Endothelial cell of umbilical vein (primary cell): ENCODE measurements around the gene PANX1. TPM values are rescaled to one million over a fixed set of nuclear protein-coding genes. Genes with fewer than 3 reads are reported as not detected.

ENCODE experiments used
- BruUV-seq: library from RNA; stranded (reverse); fragments of 400-500 nt; replicated peaks from 2 replicates; lab custom pipeline; 2021; lab: Mats Ljungman, UMichigan
- CTCF ChIA-PET: fragments of 300-600, 350-600 bp; sonication (Branson Sonifier 250); formaldehyde crosslinking; loops from one replicate; lab custom pipeline; 2021; ENCODE audit warnings: antibody characterized with exemption, inconsistent platforms; lab: Charles Lee
- POLR2A ChIA-PET: fragments of 300-600, 350-600 bp; sonication (Branson Sonifier 250); formaldehyde crosslinking; loops from one replicate; lab custom pipeline; 2021; ENCODE audit warnings: antibody characterized with exemption, inconsistent platforms; lab: Charles Lee
- DNase-seq: peaks from one replicate; pipeline ENCODE4 v3.0.0-alpha.2; 2011; ENCODE audit warnings: low read depth, low spot score
- FAIRE-seq: peaks from 2 replicates; lab custom pipeline; 2011; peaks lifted over from hg19 to GRCh38; lab: Jason Lieb, UNC
- H2AFZ ChIP-seq: 2 replicates; pipeline ENCODE4 v1.6.0; 2012; ENCODE audit warnings: low read depth, low read length, control low read depth, inconsistent platforms
- H3K27ac ChIP-seq: 2 replicates; pipeline ENCODE4 v1.5.1; 2011; ENCODE audit warnings: low read depth, mild to moderate bottlenecking, control low read depth, low read length, moderate library complexity; ENCODE audit not compliant: insufficient read depth
- H3K27me3 ChIP-seq, 2 experiments: 2 replicates each; pipeline versions ENCODE4 v1.6.0 to v1.6.1; 2011; ENCODE audit warnings: low read length in 2 of 2, mixed read lengths in 1 of 2; ENCODE audit not compliant: control insufficient read depth in 2 of 2, insufficient read depth in 2 of 2
- H3K36me3 ChIP-seq, 2 experiments: 2 replicates in 1 of 2; 3 replicates in 1 of 2; pipeline ENCODE4 v1.5.1; 2011; ENCODE audit warnings: low read length in 2 of 2, mild to moderate bottlenecking in 1 of 2, moderate library complexity in 1 of 2; ENCODE audit not compliant: control insufficient read depth in 2 of 2, insufficient read depth in 2 of 2; ENCODE audit errors: extremely low read depth in 1 of 2
- H3K4me1 ChIP-seq: 3 replicates; pipeline ENCODE4 v1.5.1; 2011; ENCODE audit warnings: mild to moderate bottlenecking, low read length; ENCODE audit not compliant: control insufficient read depth, insufficient read depth; ENCODE audit errors: extremely low read depth
- H3K4me2 ChIP-seq: 2 replicates; pipeline ENCODE4 v1.6.1; 2011; ENCODE audit warnings: low read length, control low read depth, mixed read lengths; ENCODE audit not compliant: insufficient read depth
- H3K4me3 ChIP-seq, 3 experiments: fragments of 200-600 bp in 1 of 3; sonication (generic), shearing (Covaris generic) in 1 of 3; replicated peaks in 1 of 3; 2 replicates each; pipeline ENCODE4 v1.5.1; 2011 to 2016; ENCODE audit warnings: control low read depth in 3 of 3, low read length in 3 of 3, mild to moderate bottlenecking in 2 of 3, inconsistent platforms in 1 of 3, low read depth in 1 of 3, moderate library complexity in 1 of 3; ENCODE audit not compliant: insufficient read depth in 1 of 3
- H3K79me2 ChIP-seq: 2 replicates; pipeline ENCODE4 v1.6.0; 2012; ENCODE audit warnings: low read length, inconsistent platforms; ENCODE audit not compliant: control insufficient read depth, insufficient read depth
- H3K9ac ChIP-seq: replicated peaks from 2 replicates; pipeline ENCODE3; 2011; ENCODE audit warnings: low read length, control low read depth; ENCODE audit not compliant: insufficient read depth; ENCODE audit errors: extremely low read depth
- H3K9me1 ChIP-seq: replicated peaks from 3 replicates; pipeline ENCODE4 v1.6.0; 2011; ENCODE audit warnings: mild to moderate bottlenecking, low read length; ENCODE audit not compliant: control insufficient read depth, insufficient read depth; ENCODE audit errors: extremely low read depth
- H3K9me3 ChIP-seq: replicated peaks from 2 replicates; pipeline ENCODE4 v1.5.1; 2012; ENCODE audit warnings: low read length, inconsistent platforms; ENCODE audit not compliant: control insufficient read depth, insufficient read depth
- H4K20me1 ChIP-seq: replicated peaks from 2 replicates; pipeline ENCODE3; 2011; ENCODE audit warnings: mild to moderate bottlenecking, low read length; ENCODE audit not compliant: control insufficient read depth, insufficient read depth; ENCODE audit errors: extremely low read depth
- FOS ChIP-seq: IDR thresholded peaks from 2 replicates; pipeline ENCODE4 v1.6.1; 2011; ENCODE audit warnings: mild to moderate bottlenecking, low read length, moderate library complexity, borderline replicate concordance; ENCODE audit not compliant: insufficient read depth
- JUN ChIP-seq: IDR thresholded peaks from 2 replicates; pipeline ENCODE4 v1.6.1; 2011; ENCODE audit warnings: borderline replicate concordance, low read depth; ENCODE audit not compliant: insufficient read length, insufficient read depth
- MYC ChIP-seq: IDR thresholded peaks from one replicate; pipeline ENCODE4 v1.6.1; 2011; ENCODE audit warnings: mild to moderate bottlenecking, low read depth, low read length
- dilution Hi-C: fragments of 300-500 bp; cut with MboI; formaldehyde crosslinking; loops from one replicate; pipeline ENCODE4 v1.15.0; 2019; ENCODE audit warnings: low sequenced_read_pairs; ENCODE audit not compliant: extremely low pct_ligation_motif_present
- intact Hi-C: fragments of 100-400 bp; cut with micrococcal nuclease; formaldehyde crosslinking; loops from one replicate; pipeline ENCODE4 v1.10.0; 2022
- polyA plus RNA-seq, 4 experiments: library from polyadenylated mRNA; depleted of rRNA in 3 of 4; stranded (reverse) in 3 of 4; unstranded in 1 of 4; fragments of >200 nt; gene quantifications; 2 replicates each; pipeline versions ENCODE4 v1.2.1 to v1.2.3, GENCODE V29; 2011 to 2012; ENCODE audit warnings: missing spikeins in 1 of 4
- total RNA-seq: library from RNA; stranded (reverse); gene quantifications from 2 replicates; pipeline ENCODE4 v1.2.3, GENCODE V29; 2021

Gene PANX1
- total and polyA plus RNA-seq, 2 donors (not counting 3 experiments of a cell fraction or from before 2014, with no cell fraction given): 9.5 to 20.9 TPM

- H3K9me3 ChIP-seq: no peaks in the 10 kb centered on the region
- no peak overlapping the region for H3K4me2 ChIP-seq
- TF ChIP-seq JUN (no peak), FOS (no peak), MYC (no peak)
- H3K4me3 ChIP-seq: no peak overlapping the region
- no peak overlapping the region for H3K9ac ChIP-seq
- FAIRE-seq: no peak
- DNase-seq: no peak
- H3K36me3 ChIP-seq: no peaks in the 10 kb centered on the region
- H3K27me3 ChIP-seq: no peaks in the 10 kb centered on the region
- no peak overlapping the region for H3K27ac ChIP-seq
- no peaks in the 10 kb centered on the region for H4K20me1 ChIP-seq
- intact Hi-C loops: no loop called here
- no TSS peak for BruUV-seq
- CTCF ChIA-PET: no interaction called here
- H2AFZ ChIP-seq: no peak overlapping the region
- H3K79me2 ChIP-seq: no peaks in the 10 kb centered on the region
- dilution Hi-C loops: no loop called here
- H3K4me1 ChIP-seq: no peaks in the 10 kb centered on the region
- H3K9me1 ChIP-seq: no peaks in the 10 kb centered on the region
- POLR2A ChIA-PET: no interaction called here
These were observed 95.4 kb downstream of the PANX1 start for GRCh38 chr11:94224078-94224477.

Other genes starting within 250 kb of the PANX1 start
- not detected in 2 replicates for gene HEPHL1, start 107.5 kb upstream of the PANX1 start, total RNA-seq
- not detected in 2 replicates for gene HEPHL1, start 107.5 kb upstream of the PANX1 start, polyA plus RNA-seq
- gene IZUMO1R, start 175.7 kb downstream of the PANX1 start, total RNA-seq: not detected in 2 replicates
- not detected in 2 replicates for gene IZUMO1R, start 175.7 kb downstream of the PANX1 start, polyA plus RNA-seq